CD4-positive, alpha-beta T cell (primary cell): ENCODE measurements around the gene SGSH. TPM values are rescaled to one million over a fixed set of nuclear protein-coding genes. Genes with fewer than 3 reads are reported as not detected.
"Not testable (repeated sequence)": the region's sequence is repeated elsewhere in the genome, so short reads cannot be mapped to it uniquely, and the experiment has no call there.

Source experiments
- ATAC-seq: fragments of 200-7000 bp; cut with Tn5 transposase; one replicate; pipeline ENCODE4 v1.10.0; 2022; ENCODE audit warnings: mild to moderate bottlenecking; ENCODE audit not compliant: poor library complexity
- CTCF ChIA-PET: fragments of 350-600 bp; sonication (Branson Sonifier 250); formaldehyde crosslinking; loops from one replicate; lab custom pipeline; 2021; ENCODE audit warnings: antibody characterized with exemption, inconsistent platforms; lab: Charles Lee
- POLR2A ChIA-PET: fragments of 350-600 bp; sonication (Branson Sonifier 250); formaldehyde crosslinking; loops from one replicate; lab custom pipeline; 2021; ENCODE audit warnings: antibody characterized with exemption, inconsistent platforms; lab: Charles Lee
- DNase-seq, 14 experiments: peaks; one replicate each; pipeline ENCODE4 v3.0.0-alpha.2; 2013 to 2020; ENCODE audit warnings: mixed read lengths in 2 of 14
- H3K27ac ChIP-seq, 2 donors: one replicate each; pipeline versions ENCODE4 v1.5.1 to v1.7.0; 2013; ENCODE audit warnings: low read length in 2 of 2, low read depth in 1 of 2, mild to moderate bottlenecking in 1 of 2
- H3K27me3 ChIP-seq, 2 experiments: 1 replicate in 1 of 2; 2 replicates in 1 of 2; pipeline versions ENCODE4 v1.6.1 to v1.7.0; 2013; ENCODE audit warnings: low read length in 2 of 2, control low read depth in 1 of 2, mild to moderate bottlenecking in 1 of 2, moderate library complexity in 1 of 2; ENCODE audit not compliant: insufficient read depth in 2 of 2, control insufficient read depth in 1 of 2
- H3K36me3 ChIP-seq: one replicate; pipeline ENCODE4 v1.6.1; 2013; ENCODE audit warnings: low read length, control low read depth; ENCODE audit not compliant: insufficient read depth
- H3K4me1 ChIP-seq: one replicate; pipeline ENCODE4 v1.6.1; 2013; ENCODE audit warnings: low read length, control low read depth; ENCODE audit not compliant: insufficient read depth
- H3K4me3 ChIP-seq: one replicate; pipeline ENCODE4 v1.5.1; 2013; ENCODE audit warnings: mild to moderate bottlenecking, low read length, moderate library complexity
- H3K9me3 ChIP-seq, 2 experiments: 1 replicate in 1 of 2; 2 replicates in 1 of 2; pipeline versions ENCODE4 v1.6.1 to v1.7.0; 2013; ENCODE audit warnings: low read length in 2 of 2, mild to moderate bottlenecking in 2 of 2, control low read depth in 1 of 2, moderate library complexity in 1 of 2; ENCODE audit not compliant: control insufficient read depth in 1 of 2, insufficient read depth in 1 of 2
- H3K27ac Mint-ChIP-seq: one replicate; pipeline ENCODE4 v1.8.0; 2020; ENCODE audit warnings: mixed read lengths
- H3K27me3 Mint-ChIP-seq: one replicate; pipeline ENCODE4 v1.8.0; 2021; ENCODE audit warnings: mixed read lengths
- H3K36me3 Mint-ChIP-seq: one replicate; pipeline ENCODE4 v1.8.0; 2021; ENCODE audit warnings: low read depth, mixed read lengths
- H3K4me1 Mint-ChIP-seq: one replicate; pipeline ENCODE4 v1.8.0; 2021; ENCODE audit warnings: low read depth, mixed read lengths
- H3K4me3 Mint-ChIP-seq: one replicate; pipeline ENCODE4 v1.8.0; 2020; ENCODE audit warnings: mild to moderate bottlenecking, mixed read lengths
- H3K9me3 Mint-ChIP-seq: one replicate; pipeline ENCODE4 v1.8.0; 2020; ENCODE audit warnings: mixed read lengths
- CTCF ChIP-seq: fragments of 200-600 bp; IDR thresholded peaks from one replicate; pipeline ENCODE4 v1.8.0; 2022; ENCODE audit warnings: antibody characterized with exemption, mild to moderate bottlenecking
- intact Hi-C, 2 experiments: fragments of 100-400 bp; cut with DNase I in 1 of 2; cut with micrococcal nuclease in 1 of 2; formaldehyde crosslinking; loops; one replicate each; pipeline versions ENCODE4 v1.15.1 to v1.9.0; 2023 to 2025; cut with DNase I, micrococcal nuclease
- total RNA-seq, 174 experiments: library from RNA in 2 of 174; stranded (reverse) in 2 of 174; gene quantifications; one replicate each; pipeline ENCODE4 v1.2.3 and lab custom pipeline; 2021 to 2026

SGSH gene
- total RNA-seq, 2 experiments from 2014 or later = 97.9 to 102 TPM

- intact Hi-C loops = no loop called here
- H3K36me3 ChIP-seq = no peaks in the 10 kb centered on the region
- no peaks in the 10 kb centered on the region for H3K4me1 ChIP-seq
These were observed 18.7 kb downstream of the SGSH start for GRCh38 chr17:80201446-80201845.

GRCh38 chr17:80199295-80199694 is 20.8 kb downstream of the SGSH start:
- ATAC-seq, H3K27me3 ChIP-seq, POLR2A ChIA-PET, H3K36me3 Mint-ChIP-seq, H3K27ac ChIP-seq, H3K27me3 Mint-ChIP-seq, DNase-seq, H3K4me1 Mint-ChIP-seq, H3K9me3 ChIP-seq, H3K27ac Mint-ChIP-seq, H3K9me3 Mint-ChIP-seq, H3K4me1 ChIP-seq, H3K4me3 Mint-ChIP-seq, H3K4me3 ChIP-seq, H3K36me3 ChIP-seq: not testable (repeated sequence)
- intact Hi-C loops = loop anchor here in 1 of 2 experiments (5.0 kb wide), 1 partner anchor 163 kb away; no protein-coding TSS in a partner anchor
- CTCF ChIA-PET = interaction anchor here (0.7 kb wide), 2 partner anchors 45 to 80 kb away, joined by 3 read pairs; no protein-coding TSS in a partner anchor

More at GRCh38 chr17:80201446-80201845, 18.7 kb downstream of the SGSH start:
- H3K4me1 Mint-ChIP-seq = no peaks in the 10 kb centered on the region
- ATAC-seq = no peak
- no peaks in the 10 kb centered on the region for H3K27me3 Mint-ChIP-seq
- Histone ChIP-seq H3K9me3 (no peaks in the 10 kb centered on the region), H3K27me3 (no peaks in the 10 kb centered on the region), H3K4me3 (no peak overlapping the region), H3K27ac (no peak overlapping the region)
- POLR2A ChIA-PET = no interaction called here
- H3K4me3 Mint-ChIP-seq = no peak overlapping the region
- CTCF ChIA-PET = no interaction called here
- TF ChIP-seq CTCF = no peak
- no peaks in the 10 kb centered on the region for H3K36me3 Mint-ChIP-seq
- H3K9me3 Mint-ChIP-seq = no peaks in the 10 kb centered on the region
- no peak for DNase-seq
- H3K27ac Mint-ChIP-seq = no peak overlapping the region

GRCh38 chr17:80198144-80198661 is 21.9 kb downstream of the SGSH start:
- H3K27ac Mint-ChIP-seq = no peak overlapping the region
- POLR2A ChIA-PET = no interaction called here
- no peak overlapping the region for H3K27ac ChIP-seq
- H3K9me3 Mint-ChIP-seq = no peaks in the 10 kb centered on the region
- peaks cover 4% of the 10 kb centered on the region for H3K4me1 ChIP-seq
- H3K4me3 Mint-ChIP-seq = no peak overlapping the region
- no peak for TF ChIP-seq CTCF
- no peaks in the 10 kb centered on the region for H3K4me1 Mint-ChIP-seq
- no peaks in the 10 kb centered on the region for H3K36me3 Mint-ChIP-seq
- CTCF ChIA-PET = no interaction called here
- no peak for ATAC-seq
- H3K27me3 Mint-ChIP-seq = peaks cover 4% of the 10 kb centered on the region
- DNase-seq = no peak
- H3K4me3 ChIP-seq = no peak overlapping the region
- no peaks in the 10 kb centered on the region for H3K27me3 ChIP-seq
- intact Hi-C loops = loop anchor here in 1 of 2 experiments (5.0 kb wide), 1 partner anchor 164 kb away; no protein-coding TSS in a partner anchor
- H3K36me3 ChIP-seq = no peaks in the 10 kb centered on the region
- peaks cover 0 to 4% of the 10 kb centered on the region in 2 experiments for H3K9me3 ChIP-seq

GRCh38 chr17:80196652-80197051 is 23.5 kb downstream of the SGSH start:
- Histone ChIP-seq H3K36me3 (no peaks in the 10 kb centered on the region), H3K27me3 (no peaks in the 10 kb centered on the region), H3K4me3 (no peak overlapping the region), H3K4me1 (peaks cover 4% of the 10 kb centered on the region), H3K27ac (no peak overlapping the region), H3K9me3 (peaks cover 0 to 4% of the 10 kb centered on the region in 2 experiments)
- no peak overlapping the region for H3K27ac Mint-ChIP-seq
- POLR2A ChIA-PET = no interaction called here
- peaks cover 8% of the 10 kb centered on the region for H3K27me3 Mint-ChIP-seq
- H3K4me3 Mint-ChIP-seq = no peak overlapping the region
- ATAC-seq (no peak), DNase-seq (no peak)
- H3K4me1 Mint-ChIP-seq = no peaks in the 10 kb centered on the region
- no peaks in the 10 kb centered on the region for H3K36me3 Mint-ChIP-seq
- intact Hi-C loops = loop anchor here (1.0 to 5.0 kb wide), 3 partner anchors 22 to 166 kb away; no protein-coding TSS in a partner anchor
- CTCF ChIA-PET = interaction anchor here (0.8 to 2.3 kb wide), 3 partner anchors 30 to 74 kb away, joined by 3 to 14 read pairs (median 7); no protein-coding TSS in a partner anchor
- H3K9me3 Mint-ChIP-seq = no peaks in the 10 kb centered on the region
- TF ChIP-seq CTCF = no peak
